Measurements from ENCODE around the gene ATXN1.

The ATXN1 gene

GRCh38 chr6:16291739-16292138 is 469.5 kb downstream of the ATXN1 start:
- H3K4me3 ChIP-seq (ENCODE audit: low read length) = no peak overlapping the region
- H4K5ac ChIP-seq (ENCODE audit: low read length) = no peak overlapping the region
- no CpG with 5 or more reads among the region's 6 CpGs for WGBS (ENCODE audit: extremely low coverage, insufficient coverage, low lambda C conversion rate)
- H3K4ac ChIP-seq (ENCODE audit: low read depth, low read length) = no peak overlapping the region
- no peak overlapping the region for H4K8ac ChIP-seq (ENCODE audit: low read depth, low read length)
- H3K79me2 ChIP-seq (ENCODE audit: control insufficient read depth, insufficient read depth, low read length) = no peaks in the 10 kb centered on the region
- no peak overlapping the region for H3K18ac ChIP-seq (ENCODE audit: low read length)
- H3K9ac ChIP-seq (ENCODE audit: low read length) = no peak overlapping the region
- H3K56ac ChIP-seq (ENCODE audit: low read length) = no peak overlapping the region
- H2BK15ac ChIP-seq (replicated peaks; ENCODE audit: low read depth) = no peak overlapping the region
- no peak overlapping the region for H3K23ac ChIP-seq (ENCODE audit: low read length)
- H3K36me3 ChIP-seq (ENCODE audit: control insufficient read depth, insufficient read depth, low read length) = no peaks in the 10 kb centered on the region
- no peaks in the 10 kb centered on the region for H3K4me1 ChIP-seq (ENCODE audit: control insufficient read depth, low read depth, low read length)
- H2BK120ac ChIP-seq (ENCODE audit: low read depth, low read length) = no peak overlapping the region
- no peak for DNase-seq
- H2BK5ac ChIP-seq (ENCODE audit: low read length) = no peak overlapping the region
- H3K4me2 ChIP-seq (ENCODE audit: low read length) = no peak overlapping the region
- no peak overlapping the region for H2AK5ac ChIP-seq (ENCODE audit: low read length)
- no peak overlapping the region for H3K27ac ChIP-seq (ENCODE audit: low read depth, low read length)
- no peaks in the 10 kb centered on the region for H3K79me1 ChIP-seq (ENCODE audit: low read length)
- no peaks in the 10 kb centered on the region for H3K27me3 ChIP-seq (ENCODE audit: insufficient read depth, low read length, poor library complexity)

- Histone ChIP-seq H3K27ac (ENCODE audit: low read depth, low read length) (no peak overlapping the region), H3K79me2 (ENCODE audit: control insufficient read depth, insufficient read depth, low read length) (no peaks in the 10 kb centered on the region), H3K36me3 (ENCODE audit: control insufficient read depth, insufficient read depth, low read length) (no peaks in the 10 kb centered on the region), H3K4me3 (ENCODE audit: low read length) (no peak overlapping the region), H3K9ac (ENCODE audit: low read length) (no peak overlapping the region), H3K23ac (ENCODE audit: low read length) (no peak overlapping the region), H3K4ac (ENCODE audit: low read depth, low read length) (no peak overlapping the region), H4K8ac (ENCODE audit: low read depth, low read length) (no peak overlapping the region), H4K5ac (ENCODE audit: low read length) (no peak overlapping the region), H3K18ac (ENCODE audit: low read length) (no peak overlapping the region), H2AK5ac (ENCODE audit: low read length) (no peak overlapping the region), H2BK120ac (ENCODE audit: low read depth, low read length) (no peak overlapping the region), H2BK15ac (replicated peaks; ENCODE audit: low read depth) (no peak overlapping the region), H2BK5ac (ENCODE audit: low read length) (no peak overlapping the region), H3K4me1 (ENCODE audit: control insufficient read depth, low read depth, low read length) (no peaks in the 10 kb centered on the region), H3K4me2 (ENCODE audit: low read length) (no peak overlapping the region), H3K79me1 (ENCODE audit: low read length) (no peaks in the 10 kb centered on the region), H3K27me3 (ENCODE audit: insufficient read depth, low read length, poor library complexity) (no peaks in the 10 kb centered on the region), H3K56ac (ENCODE audit: low read length) (no peak overlapping the region)
- DNase-seq = no peak
- WGBS (ENCODE audit: extremely low coverage, insufficient coverage, low lambda C conversion rate) = no CpG with 5 or more reads among the region's 26 CpGs
These were observed 473.1 kb downstream of the ATXN1 start for GRCh38 chr6:16288163-16288562.

- Histone ChIP-seq H3K18ac (ENCODE audit: low read length) (no peak overlapping the region), H2BK5ac (ENCODE audit: low read length) (no peak overlapping the region), H4K5ac (ENCODE audit: low read length) (no peak overlapping the region), H3K4me1 (ENCODE audit: control insufficient read depth, low read depth, low read length) (no peaks in the 10 kb centered on the region), H3K4me3 (ENCODE audit: low read length) (no peak overlapping the region), H3K27ac (ENCODE audit: low read depth, low read length) (no peak overlapping the region), H2BK15ac (replicated peaks; ENCODE audit: low read depth) (no peak overlapping the region), H3K27me3 (ENCODE audit: insufficient read depth, low read length, poor library complexity) (no peaks in the 10 kb centered on the region), H3K56ac (ENCODE audit: low read length) (peak overlapping the region; percentile 70), H2BK120ac (ENCODE audit: low read depth, low read length) (no peak overlapping the region), H3K4me2 (ENCODE audit: low read length) (peak overlapping the region; percentile 15), H3K9ac (ENCODE audit: low read length) (no peak overlapping the region), H3K79me1 (ENCODE audit: low read length) (no peaks in the 10 kb centered on the region), H2AK5ac (ENCODE audit: low read length) (no peak overlapping the region), H3K79me2 (ENCODE audit: control insufficient read depth, insufficient read depth, low read length) (no peaks in the 10 kb centered on the region), H3K4ac (ENCODE audit: low read depth, low read length) (no peak overlapping the region), H3K23ac (ENCODE audit: low read length) (no peak overlapping the region), H4K8ac (ENCODE audit: low read depth, low read length) (no peak overlapping the region), H3K36me3 (ENCODE audit: control insufficient read depth, insufficient read depth, low read length) (no peaks in the 10 kb centered on the region)
- peak; percentile 82 for DNase-seq
- whole genome bisulfite sequencing (ENCODE audit: extremely low coverage, insufficient coverage, low lambda C conversion rate) = no CpG with 5 or more reads among the region's 15 CpGs
These were observed 475.1 kb downstream of the ATXN1 start for GRCh38 chr6:16286151-16286522.

GRCh38 chr6:16285467-16286150 is 475.7 kb downstream of the ATXN1 start:
- Histone ChIP-seq H3K18ac (ENCODE audit: low read length) (no peak overlapping the region), H2BK120ac (ENCODE audit: low read depth, low read length) (no peak overlapping the region), H3K23ac (ENCODE audit: low read length) (no peak overlapping the region), H3K56ac (ENCODE audit: low read length) (no peak overlapping the region), H3K27ac (ENCODE audit: low read depth, low read length) (no peak overlapping the region), H3K4ac (ENCODE audit: low read depth, low read length) (no peak overlapping the region), H4K8ac (ENCODE audit: low read depth, low read length) (no peak overlapping the region), H2AK5ac (ENCODE audit: low read length) (no peak overlapping the region), H3K4me3 (ENCODE audit: low read length) (no peak overlapping the region), H3K9ac (ENCODE audit: low read length) (no peak overlapping the region), H3K27me3 (ENCODE audit: insufficient read depth, low read length, poor library complexity) (no peaks in the 10 kb centered on the region), H3K79me2 (ENCODE audit: control insufficient read depth, insufficient read depth, low read length) (no peaks in the 10 kb centered on the region), H3K4me1 (ENCODE audit: control insufficient read depth, low read depth, low read length) (no peaks in the 10 kb centered on the region), H3K4me2 (ENCODE audit: low read length) (no peak overlapping the region), H2BK5ac (ENCODE audit: low read length) (no peak overlapping the region), H3K79me1 (ENCODE audit: low read length) (no peaks in the 10 kb centered on the region), H2BK15ac (replicated peaks; ENCODE audit: low read depth) (no peak overlapping the region), H4K5ac (ENCODE audit: low read length) (no peak overlapping the region), H3K36me3 (ENCODE audit: control insufficient read depth, insufficient read depth, low read length) (no peaks in the 10 kb centered on the region)
- no CpG with 5 or more reads among the region's 11 CpGs for WGBS (ENCODE audit: extremely low coverage, insufficient coverage, low lambda C conversion rate)
- peak; percentile 20 for DNase-seq

GRCh38 chr6:16284472-16284871 is 476.8 kb downstream of the ATXN1 start:
- no CpG with 5 or more reads among the region's 14 CpGs for WGBS (ENCODE audit: extremely low coverage, insufficient coverage, low lambda C conversion rate)
- H4K5ac ChIP-seq (ENCODE audit: low read length) = no peak overlapping the region
- H3K56ac ChIP-seq (ENCODE audit: low read length) = no peak overlapping the region
- H3K4me2 ChIP-seq (ENCODE audit: low read length) = no peak overlapping the region
- no peak overlapping the region for H2BK120ac ChIP-seq (ENCODE audit: low read depth, low read length)
- no peaks in the 10 kb centered on the region for H3K27me3 ChIP-seq (ENCODE audit: insufficient read depth, low read length, poor library complexity)
- no peaks in the 10 kb centered on the region for H3K79me2 ChIP-seq (ENCODE audit: control insufficient read depth, insufficient read depth, low read length)
- no peaks in the 10 kb centered on the region for H3K36me3 ChIP-seq (ENCODE audit: control insufficient read depth, insufficient read depth, low read length)
- H3K27ac ChIP-seq (ENCODE audit: low read depth, low read length) = no peak overlapping the region
- no peaks in the 10 kb centered on the region for H3K4me1 ChIP-seq (ENCODE audit: control insufficient read depth, low read depth, low read length)
- no peak overlapping the region for H3K9ac ChIP-seq (ENCODE audit: low read length)
- no peaks in the 10 kb centered on the region for H3K79me1 ChIP-seq (ENCODE audit: low read length)
- no peak overlapping the region for H2BK15ac ChIP-seq (replicated peaks; ENCODE audit: low read depth)
- no peak overlapping the region for H4K8ac ChIP-seq (ENCODE audit: low read depth, low read length)
- H3K23ac ChIP-seq (ENCODE audit: low read length) = no peak overlapping the region
- H2BK5ac ChIP-seq (ENCODE audit: low read length) = no peak overlapping the region
- no peak overlapping the region for H3K4me3 ChIP-seq (ENCODE audit: low read length)
- H3K18ac ChIP-seq (ENCODE audit: low read length) = no peak overlapping the region
- no peak overlapping the region for H2AK5ac ChIP-seq (ENCODE audit: low read length)
- no peak overlapping the region for H3K4ac ChIP-seq (ENCODE audit: low read depth, low read length)
- DNase-seq = no peak

GRCh38 chr6:16282370-16282769 is 478.9 kb downstream of the ATXN1 start:
- Histone ChIP-seq H4K5ac (ENCODE audit: low read length) (no peak overlapping the region), H4K8ac (ENCODE audit: low read depth, low read length) (no peak overlapping the region), H3K27ac (ENCODE audit: low read depth, low read length) (no peak overlapping the region), H2BK5ac (ENCODE audit: low read length) (no peak overlapping the region), H3K36me3 (ENCODE audit: control insufficient read depth, insufficient read depth, low read length) (no peaks in the 10 kb centered on the region), H2BK15ac (replicated peaks; ENCODE audit: low read depth) (no peak overlapping the region), H2BK120ac (ENCODE audit: low read depth, low read length) (no peak overlapping the region), H3K79me1 (ENCODE audit: low read length) (no peaks in the 10 kb centered on the region), H3K23ac (ENCODE audit: low read length) (no peak overlapping the region), H3K4me1 (ENCODE audit: control insufficient read depth, low read depth, low read length) (no peaks in the 10 kb centered on the region), H3K4me3 (ENCODE audit: low read length) (no peak overlapping the region), H3K56ac (ENCODE audit: low read length) (no peak overlapping the region), H2AK5ac (ENCODE audit: low read length) (no peak overlapping the region), H3K4ac (ENCODE audit: low read depth, low read length) (no peak overlapping the region), H3K4me2 (ENCODE audit: low read length) (no peak overlapping the region), H3K27me3 (ENCODE audit: insufficient read depth, low read length, poor library complexity) (no peaks in the 10 kb centered on the region), H3K18ac (ENCODE audit: low read length) (no peak overlapping the region), H3K9ac (ENCODE audit: low read length) (no peak overlapping the region), H3K79me2 (ENCODE audit: control insufficient read depth, insufficient read depth, low read length) (no peaks in the 10 kb centered on the region)
- no CpG with 5 or more reads among the region's 4 CpGs for WGBS (ENCODE audit: extremely low coverage, insufficient coverage, low lambda C conversion rate)
- no peak for DNase-seq
